Neural cell (in vitro differentiated cells): ENCODE data around the gene ST6GAL1. TPM values are rescaled to one million over a fixed set of nuclear protein-coding genes. Genes with fewer than 3 reads are reported as not detected.
"Not testable (repeated sequence)": the region's sequence is repeated elsewhere in the genome, so short reads cannot be mapped to it uniquely, and the experiment has no call there.

Experiments
- H2AFZ ChIP-seq: fragments of 200-600, 300-800 bp; sonication (generic), shearing (Covaris generic); 2 replicates; pipeline ENCODE4 v1.6.0; 2014; ENCODE audit warnings: low read depth, mild to moderate bottlenecking, antibody characterized with exemption, low read length, moderate library complexity
- H3F3A ChIP-seq: fragments of 200-600 bp; shearing (Covaris generic); 2 replicates; pipeline ENCODE4 v1.6.1; 2016; ENCODE audit warnings: mild to moderate bottlenecking, moderate library complexity, mixed read lengths, antibody characterized with exemption, low read length; ENCODE audit not compliant: insufficient read depth, poor library complexity, severe bottlenecking
- H3K27ac ChIP-seq: fragments of 200-600, 300-800 bp; sonication (generic), shearing (Covaris generic); 2 replicates; pipeline ENCODE4 v1.5.1; 2014; ENCODE audit warnings: mild to moderate bottlenecking, low read length, moderate library complexity
- H3K27me3 ChIP-seq: fragments of 300-800, 200-600 bp; sonication (generic), shearing (Covaris generic); 2 replicates; pipeline ENCODE4 v1.6.0; 2014; ENCODE audit warnings: mild to moderate bottlenecking, low read depth, low read length, moderate library complexity; ENCODE audit not compliant: insufficient read depth
- H3K36me3 ChIP-seq: fragments of 300-800, 200-600 bp; sonication (generic), shearing (Covaris generic); 2 replicates; pipeline ENCODE4 v1.5.1; 2014; ENCODE audit warnings: mild to moderate bottlenecking, antibody characterized with exemption, low read length, moderate library complexity; ENCODE audit not compliant: insufficient read depth
- H3K4me2 ChIP-seq: fragments of 300-800, 200-600 bp; sonication (generic), shearing (Covaris generic); 2 replicates; pipeline ENCODE4 v1.6.0; 2014; ENCODE audit warnings: mild to moderate bottlenecking, low read length
- H3K4me3 ChIP-seq: fragments of 300-800, 200-600 bp; sonication (generic), shearing (Covaris generic); 2 replicates; pipeline ENCODE4 v1.5.1; 2014; ENCODE audit warnings: mild to moderate bottlenecking, low read length, moderate library complexity
- H3K79me2 ChIP-seq: fragments of 200-600 bp; shearing (Covaris generic); replicated peaks from 2 replicates; pipeline ENCODE4 v1.6.0; 2014; ENCODE audit warnings: mild to moderate bottlenecking, low read length, moderate library complexity; ENCODE audit not compliant: insufficient read depth
- H3K9ac ChIP-seq: fragments of 300-800, 200-600 bp; sonication (generic), shearing (Covaris generic); 2 replicates; pipeline ENCODE4 v1.6.1; 2016; ENCODE audit warnings: mild to moderate bottlenecking, low read length, mixed read lengths
- H3K9me2 ChIP-seq: fragments of 200-600 bp; shearing (Covaris generic); 2 replicates; pipeline ENCODE4 v1.6.1; 2016; ENCODE audit warnings: mild to moderate bottlenecking, low read length, mixed read lengths; ENCODE audit not compliant: insufficient read depth
- H3K9me3 ChIP-seq: fragments of 200-600, 300-800 bp; sonication (generic), shearing (Covaris generic); 2 replicates; pipeline ENCODE4 v1.6.1; 2016; ENCODE audit warnings: mild to moderate bottlenecking, mixed run types, low read length, moderate library complexity, mixed read lengths
- H4K20me1 ChIP-seq: fragments of 200-600 bp; shearing (Covaris generic); 2 replicates; pipeline ENCODE4 v1.6.1; 2016; ENCODE audit warnings: mild to moderate bottlenecking, mixed run types; ENCODE audit not compliant: insufficient read depth
- EP300 ChIP-seq: fragments of 450-650 bp; conservative IDR thresholded peaks from 2 replicates; pipeline ENCODE4 v1.6.1; 2014; ENCODE audit warnings: antibody characterized with exemption, mild to moderate bottlenecking, moderate library complexity; ENCODE audit not compliant: poor library complexity, severe bottlenecking
- EZH2 ChIP-seq: fragments of 200-600, 300-800 bp; shearing (Covaris generic), sonication (generic); IDR thresholded peaks from 2 replicates; pipeline ENCODE4 v1.6.1; 2014; ENCODE audit warnings: antibody characterized with exemption, low read length, borderline replicate concordance, mild to moderate bottlenecking; ENCODE audit not compliant: insufficient read depth, poor library complexity, severe bottlenecking
- MXI1 ChIP-seq: fragments of 450-650 bp; conservative IDR thresholded peaks from 2 replicates; pipeline ENCODE4 v1.6.1; 2014; ENCODE audit warnings: antibody characterized with exemption, mild to moderate bottlenecking; ENCODE audit not compliant: poor library complexity, severe bottlenecking
- POLR2AphosphoS5 ChIP-seq: IDR thresholded peaks from 2 replicates; pipeline ENCODE4 v1.6.1; 2012
- RAD21 ChIP-seq: fragments of 450-650 bp; conservative IDR thresholded peaks from 2 replicates; pipeline ENCODE4 v1.6.1; 2014; ENCODE audit warnings: antibody characterized with exemption, mild to moderate bottlenecking, moderate library complexity
- SMC3 ChIP-seq: fragments of 450-650 bp; conservative IDR thresholded peaks from 2 replicates; pipeline ENCODE4 v1.6.1; 2014; ENCODE audit warnings: antibody characterized with exemption, mild to moderate bottlenecking, moderate library complexity; ENCODE audit not compliant: poor library complexity
- TAF1 ChIP-seq: IDR thresholded peaks from 2 replicates; pipeline ENCODE4 v1.6.1; 2012; ENCODE audit warnings: low read depth
- polyA plus RNA-seq: library from polyadenylated mRNA; depleted of rRNA; stranded (reverse); fragments of >200 nt; gene quantifications from 2 replicates; pipeline ENCODE4 v1.2.3, GENCODE V29; 2014
- TF ChIP-seq, protein P1 (sequence below): IDR thresholded peaks from 2 replicates; pipeline ENCODE4 v1.6.1; 2012; ENCODE audit warnings: borderline replicate concordance
- TF ChIP-seq, protein P2 (sequence below): fragments of 450-650 bp; IDR thresholded peaks from 2 replicates; pipeline ENCODE4 v1.5.1; 2014; ENCODE audit warnings: antibody characterized with exemption, mild to moderate bottlenecking, moderate library complexity; ENCODE audit not compliant: poor library complexity, severe bottlenecking

The ST6GAL1 gene
- polyA plus RNA-seq, 1 donor from 2014 or later = 17.6 TPM

DNA sequence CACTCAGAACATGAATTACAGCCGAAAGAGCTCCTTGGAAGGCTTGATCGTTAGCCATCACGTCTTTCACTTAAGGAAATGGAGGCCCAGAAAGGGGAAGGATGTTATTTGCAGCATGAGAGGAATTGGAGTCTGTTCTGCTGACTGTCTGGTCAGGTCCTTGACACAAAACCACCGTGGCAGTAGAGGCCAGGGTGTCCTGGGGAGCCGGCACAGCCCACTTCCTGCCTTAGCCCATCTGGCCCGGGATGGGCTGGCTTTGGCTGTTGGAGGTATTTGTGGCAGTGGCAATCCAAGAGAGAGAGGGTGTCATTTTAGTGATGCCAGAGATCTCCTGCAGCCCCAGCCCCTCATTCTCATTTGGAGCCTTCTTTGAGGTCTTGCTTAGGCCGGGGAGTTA lies 37.4 kb downstream of the ST6GAL1 start:
- no peaks in the 10 kb centered on the region for H4K20me1 ChIP-seq
- TF ChIP-seq EZH2 = no peak
- TF ChIP-seq, protein P1, sequence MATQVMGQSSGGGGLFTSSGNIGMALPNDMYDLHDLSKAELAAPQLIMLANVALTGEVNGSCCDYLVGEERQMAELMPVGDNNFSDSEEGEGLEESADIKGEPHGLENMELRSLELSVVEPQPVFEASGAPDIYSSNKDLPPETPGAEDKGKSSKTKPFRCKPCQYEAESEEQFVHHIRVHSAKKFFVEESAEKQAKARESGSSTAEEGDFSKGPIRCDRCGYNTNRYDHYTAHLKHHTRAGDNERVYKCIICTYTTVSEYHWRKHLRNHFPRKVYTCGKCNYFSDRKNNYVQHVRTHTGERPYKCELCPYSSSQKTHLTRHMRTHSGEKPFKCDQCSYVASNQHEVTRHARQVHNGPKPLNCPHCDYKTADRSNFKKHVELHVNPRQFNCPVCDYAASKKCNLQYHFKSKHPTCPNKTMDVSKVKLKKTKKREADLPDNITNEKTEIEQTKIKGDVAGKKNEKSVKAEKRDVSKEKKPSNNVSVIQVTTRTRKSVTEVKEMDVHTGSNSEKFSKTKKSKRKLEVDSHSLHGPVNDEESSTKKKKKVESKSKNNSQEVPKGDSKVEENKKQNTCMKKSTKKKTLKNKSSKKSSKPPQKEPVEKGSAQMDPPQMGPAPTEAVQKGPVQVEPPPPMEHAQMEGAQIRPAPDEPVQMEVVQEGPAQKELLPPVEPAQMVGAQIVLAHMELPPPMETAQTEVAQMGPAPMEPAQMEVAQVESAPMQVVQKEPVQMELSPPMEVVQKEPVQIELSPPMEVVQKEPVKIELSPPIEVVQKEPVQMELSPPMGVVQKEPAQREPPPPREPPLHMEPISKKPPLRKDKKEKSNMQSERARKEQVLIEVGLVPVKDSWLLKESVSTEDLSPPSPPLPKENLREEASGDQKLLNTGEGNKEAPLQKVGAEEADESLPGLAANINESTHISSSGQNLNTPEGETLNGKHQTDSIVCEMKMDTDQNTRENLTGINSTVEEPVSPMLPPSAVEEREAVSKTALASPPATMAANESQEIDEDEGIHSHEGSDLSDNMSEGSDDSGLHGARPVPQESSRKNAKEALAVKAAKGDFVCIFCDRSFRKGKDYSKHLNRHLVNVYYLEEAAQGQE = no peak
- no peak for TF ChIP-seq EP300
- no peak for TF ChIP-seq SMC3
- no peak for TF ChIP-seq MXI1
- TF ChIP-seq RAD21 = no peak
- TF ChIP-seq POLR2AphosphoS5 = no peak
- TF ChIP-seq TAF1 = no peak
- no peaks in the 10 kb centered on the region for H3K36me3 ChIP-seq
- H3K4me2 ChIP-seq = no peak overlapping the region
- H3K27ac ChIP-seq = no peak overlapping the region
- no peak overlapping the region for H2AFZ ChIP-seq
- H3K79me2 ChIP-seq = no peaks in the 10 kb centered on the region
- no peaks in the 10 kb centered on the region for H3F3A ChIP-seq
- H3K9ac ChIP-seq = no peak overlapping the region
- no peaks in the 10 kb centered on the region for H3K9me3 ChIP-seq
- no peaks in the 10 kb centered on the region for H3K9me2 ChIP-seq
- H3K4me3 ChIP-seq = no peak overlapping the region
- no peaks in the 10 kb centered on the region for H3K27me3 ChIP-seq

DNA sequence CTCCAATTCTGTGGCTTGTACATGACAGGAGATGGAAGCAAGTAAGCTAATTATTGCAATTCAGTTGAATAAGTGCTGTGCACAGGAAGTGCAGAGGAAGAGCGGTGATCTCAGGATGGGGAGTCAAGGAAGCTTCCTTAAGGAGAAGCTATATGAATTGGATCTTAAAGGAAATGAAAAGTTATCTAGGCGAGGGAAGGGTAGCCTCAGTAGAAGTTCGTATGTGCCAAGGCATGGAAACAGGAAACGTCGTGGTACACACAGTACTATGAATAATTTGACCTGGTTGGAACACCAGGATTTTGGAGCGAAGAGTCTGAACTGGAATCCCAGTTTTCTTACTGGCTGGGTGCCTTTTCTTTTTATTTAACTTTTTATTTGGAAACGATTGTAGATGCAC lies 39.3 kb downstream of the ST6GAL1 start:
- Histone ChIP-seq H3K9me2 (no peaks in the 10 kb centered on the region), H3K9me3 (no peaks in the 10 kb centered on the region), H3K4me3 (no peak overlapping the region), H3K27ac (no peak overlapping the region), H4K20me1 (no peaks in the 10 kb centered on the region), H3K79me2 (no peaks in the 10 kb centered on the region), H2AFZ (no peak overlapping the region), H3K4me2 (no peak overlapping the region), H3F3A (no peaks in the 10 kb centered on the region), H3K27me3 (no peaks in the 10 kb centered on the region), H3K36me3 (no peaks in the 10 kb centered on the region), H3K9ac (no peak overlapping the region)
- TF ChIP-seq EP300 = no peak
- TF ChIP-seq, protein P1 = no peak
- TF ChIP-seq TAF1 = no peak
- TF ChIP-seq SMC3 = no peak
- no peak for TF ChIP-seq RAD21
- TF ChIP-seq POLR2AphosphoS5 = no peak
- TF ChIP-seq MXI1 = no peak
- TF ChIP-seq, protein P2, sequence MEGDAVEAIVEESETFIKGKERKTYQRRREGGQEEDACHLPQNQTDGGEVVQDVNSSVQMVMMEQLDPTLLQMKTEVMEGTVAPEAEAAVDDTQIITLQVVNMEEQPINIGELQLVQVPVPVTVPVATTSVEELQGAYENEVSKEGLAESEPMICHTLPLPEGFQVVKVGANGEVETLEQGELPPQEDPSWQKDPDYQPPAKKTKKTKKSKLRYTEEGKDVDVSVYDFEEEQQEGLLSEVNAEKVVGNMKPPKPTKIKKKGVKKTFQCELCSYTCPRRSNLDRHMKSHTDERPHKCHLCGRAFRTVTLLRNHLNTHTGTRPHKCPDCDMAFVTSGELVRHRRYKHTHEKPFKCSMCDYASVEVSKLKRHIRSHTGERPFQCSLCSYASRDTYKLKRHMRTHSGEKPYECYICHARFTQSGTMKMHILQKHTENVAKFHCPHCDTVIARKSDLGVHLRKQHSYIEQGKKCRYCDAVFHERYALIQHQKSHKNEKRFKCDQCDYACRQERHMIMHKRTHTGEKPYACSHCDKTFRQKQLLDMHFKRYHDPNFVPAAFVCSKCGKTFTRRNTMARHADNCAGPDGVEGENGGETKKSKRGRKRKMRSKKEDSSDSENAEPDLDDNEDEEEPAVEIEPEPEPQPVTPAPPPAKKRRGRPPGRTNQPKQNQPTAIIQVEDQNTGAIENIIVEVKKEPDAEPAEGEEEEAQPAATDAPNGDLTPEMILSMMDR = no peak
- TF ChIP-seq EZH2 = no peak

DNA sequence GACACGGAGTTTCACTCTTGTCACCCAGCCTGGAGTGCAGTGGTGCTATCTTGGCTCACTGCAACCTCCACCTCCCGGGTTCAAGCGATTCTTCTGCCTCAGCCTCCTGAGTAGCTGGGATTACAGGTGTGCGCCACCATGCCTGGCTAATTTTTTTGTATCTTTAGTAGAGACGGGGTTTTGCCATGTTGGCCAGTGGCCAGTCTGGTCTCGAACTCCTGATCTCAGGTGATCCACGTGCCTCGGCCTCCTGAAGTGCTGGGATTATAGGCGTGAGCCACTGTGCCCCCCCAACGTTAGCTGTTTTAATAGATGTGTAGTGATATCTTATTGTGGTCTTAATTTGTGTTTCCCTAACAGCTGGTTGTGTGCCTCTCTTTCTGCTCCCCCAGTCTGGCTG lies 40.8 kb downstream of the ST6GAL1 start:
- H3K9me3 ChIP-seq, H2AFZ ChIP-seq, H4K20me1 ChIP-seq, H3K79me2 ChIP-seq, H3K9ac ChIP-seq, H3K4me3 ChIP-seq, H3F3A ChIP-seq, H3K9me2 ChIP-seq, H3K27ac ChIP-seq, H3K36me3 ChIP-seq, H3K27me3 ChIP-seq, H3K4me2 ChIP-seq: not testable (repeated sequence)
